Occipital lobe (tissue), 2 donors: ENCODE results near the gene FUCA2. TPM values are rescaled to one million over a fixed set of nuclear protein-coding genes. Genes with fewer than 3 reads are reported as not detected.
"Not testable (repeated sequence)": the region's sequence is repeated elsewhere in the genome, so short reads cannot be mapped to it uniquely, and the experiment has no call there.

Experiments
- DNase-seq: peaks from one replicate; lab custom pipeline; 2025; lab: John Stamatoyannopoulos, UW
- total RNA-seq: library from RNA; depleted of rRNA; stranded (reverse); fragments of >200 nt; gene quantifications from one replicate; pipeline ENCODE4 v1.2.3, GENCODE V29; 2014

The FUCA2 gene
- total RNA-seq, 1 donor from 2014 or later: 13.4 TPM

DNA sequence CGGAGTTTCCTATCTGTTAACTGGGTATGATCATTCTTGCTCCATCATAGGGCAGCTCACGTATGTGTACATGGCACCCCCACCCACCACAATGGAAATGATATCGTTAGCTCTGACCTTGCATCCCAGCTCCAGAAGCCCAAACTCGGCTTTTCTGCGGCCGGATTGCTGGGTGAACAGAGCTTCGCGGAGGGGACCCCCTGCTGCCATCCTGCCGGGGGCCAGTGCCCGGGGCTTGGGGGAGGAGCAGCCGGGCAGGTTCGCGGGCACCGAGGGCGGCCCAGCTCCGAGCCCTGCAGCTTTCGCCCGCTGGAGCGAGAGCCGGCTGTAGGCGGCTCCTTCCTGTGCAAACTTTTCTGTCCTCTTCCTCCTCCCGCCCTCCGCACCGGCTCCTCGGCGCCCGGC, 24.9 kb upstream of the FUCA2 start:
- no peak for DNase-seq

- no peak for DNase-seq
Observed at GRCh38 chr6:143535189-143535614, 23.7 kb upstream of the FUCA2 start.

- DNase-seq: no peak
Observed at GRCh38 chr6:143531720-143532499, 20.4 kb upstream of the FUCA2 start.

DNA sequence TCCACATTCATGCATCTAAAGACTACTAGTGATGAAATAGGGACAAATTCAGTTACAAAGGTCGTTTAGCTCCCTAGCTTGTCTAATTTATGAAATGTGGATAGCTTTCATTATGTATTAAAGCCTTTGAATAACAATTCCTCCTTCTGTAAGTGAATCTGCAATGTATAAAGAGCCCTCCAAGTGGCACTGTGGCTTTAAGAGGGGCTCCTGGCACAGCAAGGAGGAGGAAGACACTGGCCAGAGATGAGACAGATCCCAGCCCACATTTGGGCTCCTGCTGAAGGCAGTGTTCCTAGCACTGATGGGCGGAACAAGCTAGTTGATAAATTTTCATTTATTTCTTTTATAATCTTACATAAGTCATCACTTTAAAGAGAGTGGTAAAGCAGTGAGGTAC, 17.6 kb upstream of the FUCA2 start:
- DNase-seq: no peak

GRCh38 chr6:143528164-143528811, 16.8 kb upstream of the FUCA2 start:
- DNase-seq: no peak

DNA sequence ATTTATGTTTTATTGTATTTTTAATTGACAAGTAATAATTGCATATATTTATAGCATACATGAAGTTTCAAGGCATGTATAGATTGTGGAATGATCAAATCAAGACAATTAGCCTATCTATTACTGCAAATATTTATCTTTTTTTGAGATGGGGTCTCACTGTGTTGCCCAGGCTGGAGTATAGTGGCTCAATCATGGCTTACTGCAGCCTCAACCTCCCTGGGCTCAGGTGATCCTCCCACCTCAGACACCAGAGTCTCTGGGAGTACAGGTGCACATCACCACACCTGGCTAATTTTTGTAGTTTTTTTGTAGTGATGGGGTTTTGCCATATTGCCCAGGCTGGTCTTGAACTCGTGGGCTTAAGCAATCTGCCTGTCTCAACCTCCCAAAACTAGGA, 16.2 kb upstream of the FUCA2 start:
- DNase-seq: no peak

DNA sequence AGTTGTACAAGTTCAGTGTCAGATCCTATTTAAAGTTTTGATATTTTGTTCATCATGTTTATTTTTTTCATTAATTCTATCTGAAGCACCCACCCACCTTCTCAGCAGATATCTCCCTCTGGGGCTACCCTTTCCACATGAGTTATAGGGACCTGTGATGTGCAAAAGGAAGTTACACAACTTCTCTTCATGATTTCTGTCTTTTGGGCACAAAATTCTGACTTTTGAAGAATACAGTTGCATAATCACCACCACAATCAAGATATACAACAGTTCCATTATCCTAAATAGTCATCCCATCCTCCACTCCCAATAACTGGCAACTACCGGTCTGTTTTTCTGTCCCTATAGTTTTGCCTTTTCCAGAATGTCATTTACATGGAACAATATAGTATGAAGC, 13.8 kb upstream of the FUCA2 start:
- no peak for DNase-seq

GRCh38 chr6:143522039-143522600, 10.6 kb upstream of the FUCA2 start:
- no peak for DNase-seq

DNA sequence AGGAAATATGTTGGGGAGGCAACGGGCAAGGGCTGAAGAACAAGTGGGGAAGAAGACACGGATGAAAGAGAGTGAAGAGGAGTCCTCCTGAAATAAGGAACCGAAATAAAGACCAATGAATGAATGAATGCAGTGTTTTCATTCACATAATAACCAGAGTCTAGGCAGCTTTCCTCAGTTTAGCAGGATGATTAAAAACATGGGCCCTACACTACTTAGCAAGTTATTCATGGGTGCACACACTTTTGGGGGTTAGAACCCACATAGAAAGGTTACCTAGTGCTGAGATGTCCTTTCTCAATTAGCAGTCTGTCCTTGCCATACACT, 5.9 kb upstream of the FUCA2 start:
- no peak for DNase-seq

DNA sequence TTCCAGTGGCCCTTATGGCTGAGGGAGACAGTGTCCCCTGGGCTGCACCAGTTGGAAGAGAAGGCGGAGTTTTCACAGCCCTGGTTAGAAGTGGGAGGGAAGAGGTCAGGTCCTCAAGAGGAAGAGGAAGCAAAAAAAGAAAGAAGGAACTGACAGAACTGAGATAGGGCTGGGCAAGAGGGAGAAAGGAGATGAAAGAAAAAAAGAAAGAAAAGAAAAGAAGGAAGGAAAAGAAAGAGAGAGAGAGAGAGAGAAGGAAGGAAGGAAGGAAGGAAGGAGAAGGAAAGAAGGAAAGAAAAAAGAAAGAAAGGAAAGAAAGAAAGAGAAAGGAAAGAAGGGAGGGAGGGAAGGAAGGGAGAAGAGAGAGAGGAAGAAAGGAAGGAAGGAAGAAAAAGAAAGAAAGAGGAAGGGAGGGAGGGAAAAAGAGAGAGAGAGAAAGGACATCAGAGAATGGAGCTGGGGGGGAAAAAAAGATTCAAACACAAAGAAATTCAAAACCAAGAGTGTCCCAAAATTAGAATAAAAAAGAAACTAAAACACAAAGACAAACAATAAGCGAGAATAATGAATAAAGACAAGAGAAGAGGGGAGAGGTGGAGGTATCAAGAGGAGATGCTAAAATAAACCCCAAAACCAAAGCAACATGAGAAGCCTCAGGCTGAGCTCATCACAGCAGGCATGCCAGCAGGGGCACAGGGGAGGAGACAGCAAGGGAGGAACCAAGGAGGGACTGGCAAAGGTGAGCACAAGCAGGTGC, 5.3 kb upstream of the FUCA2 start:
- DNase-seq: no peak

GRCh38 chr6:143515766-143516355, 4.3 kb upstream of the FUCA2 start:
- DNase-seq: no peak

GRCh38 chr6:143515061-143515760, 3.7 kb upstream of the FUCA2 start:
- DNase-seq: no peak

DNA sequence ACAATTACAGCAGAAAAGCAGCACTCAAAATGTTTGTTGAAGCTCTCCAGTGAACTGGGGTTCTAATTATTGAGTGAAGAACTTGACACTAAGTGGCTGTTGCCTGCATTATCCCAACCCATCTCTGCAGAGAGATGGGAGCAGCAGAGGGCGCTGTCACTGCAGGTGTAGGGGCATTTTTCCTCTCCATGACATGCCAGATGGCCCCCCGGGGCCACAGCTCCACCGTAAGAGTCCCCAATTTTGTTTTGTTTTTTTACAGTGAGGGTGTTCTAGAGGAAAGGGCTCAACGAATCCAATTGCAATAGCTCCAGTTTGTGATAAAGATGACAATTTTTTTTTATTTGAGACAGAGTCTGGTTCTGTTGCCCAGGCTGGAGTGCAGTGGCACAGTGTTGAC, 1.9 kb upstream of the FUCA2 start:
- no peak for DNase-seq

- DNase-seq: not testable (repeated sequence)
Observed at GRCh38 chr6:143510326-143510725, 1.2 kb downstream of the FUCA2 start.

- DNase-seq: no peak
Observed at GRCh38 chr6:143507358-143508145, 4.0 kb downstream of the FUCA2 start.

GRCh38 chr6:143506620-143507019, 4.9 kb downstream of the FUCA2 start:
- DNase-seq: no peak

- no peak for DNase-seq
Observed at GRCh38 chr6:143506199-143506598, 5.3 kb downstream of the FUCA2 start.

DNA sequence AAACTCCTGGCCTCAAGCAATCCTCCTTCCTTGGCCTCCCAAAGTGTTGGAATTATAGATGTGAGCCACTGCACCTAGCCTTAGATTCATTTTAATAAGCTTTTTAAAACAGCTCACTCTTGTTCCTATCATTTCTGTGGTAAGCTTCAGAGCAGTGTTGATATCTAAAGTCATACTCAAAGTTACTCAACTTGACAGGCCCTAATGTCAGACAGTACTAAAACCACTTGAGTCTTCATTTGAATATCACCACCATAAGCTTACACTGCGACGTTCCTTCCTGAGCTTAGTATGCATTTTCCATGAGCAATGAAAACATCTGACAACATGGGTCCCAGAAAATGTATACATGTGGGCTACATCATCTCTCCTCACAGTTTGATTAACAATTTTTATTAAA, 6.0 kb downstream of the FUCA2 start:
- DNase-seq: no peak

DNA sequence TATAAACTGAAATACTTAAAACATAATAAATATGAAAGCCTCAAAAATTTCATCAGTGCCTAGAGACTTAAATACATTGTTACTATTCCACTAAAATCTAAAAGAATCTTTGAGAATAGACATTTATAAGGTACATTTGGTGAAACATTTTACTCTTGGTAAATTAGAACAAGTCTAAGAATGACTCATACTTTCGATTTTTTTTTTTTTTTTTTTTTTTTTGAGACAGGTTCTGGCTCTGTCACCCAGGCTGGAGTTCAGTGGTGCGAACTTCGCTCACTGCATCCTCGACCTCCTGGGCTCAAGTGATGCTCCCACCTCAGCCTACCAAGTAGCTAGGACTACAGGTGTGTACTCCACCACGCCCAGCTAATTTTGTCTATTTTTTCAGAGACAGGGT, 6.4 kb downstream of the FUCA2 start:
- no peak for DNase-seq

DNA sequence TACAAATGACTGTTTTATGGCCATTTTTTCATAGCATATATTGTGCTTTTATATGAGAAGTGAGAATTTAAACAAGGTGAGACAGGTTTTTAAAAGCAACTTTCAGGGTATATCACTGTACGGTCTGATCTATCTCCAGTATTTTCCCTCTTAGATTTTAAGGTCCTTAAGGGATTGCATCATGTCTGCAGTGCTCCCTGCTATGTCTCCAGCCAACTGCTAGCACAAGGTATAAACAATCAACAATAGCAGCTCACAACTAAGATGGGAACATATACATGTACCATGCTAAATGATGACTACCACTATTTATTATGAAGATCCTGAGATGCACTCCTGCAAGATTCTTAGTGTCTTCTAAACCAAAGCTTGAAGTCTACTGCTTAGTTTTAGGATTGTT, 7.2 kb downstream of the FUCA2 start:
- DNase-seq: no peak
